ENCODE measurements around the gene ADCY5. TPM values are rescaled to one million over a fixed set of nuclear protein-coding genes. Genes with fewer than 3 reads are reported as not detected.

ADCY5 gene
- total and polyA plus RNA-seq, 10 donors: 1.7 to 20.6 (median 11.7) TPM

GRCh38 chr3:123286308-123287023, 162.4 kb downstream of the ADCY5 start:
- DNase-seq: no peak
- TF ChIP-seq POLR2A (IDR thresholded peaks at IDR 0.05) (no peak), CTCF (IDR thresholded peaks at IDR 0.05 in 8 of 11, conservative IDR thresholded peaks at IDR 0.05 in 3 of 11) (peak in 8 of 11 experiments; percentile 22 to 66 (median 39))
- WGBS, 5 donors: 78 to 84% (median 79%) methylated on average over 15 to 16 of the region's 16 CpGs
- Histone ChIP-seq H3K4me1 (peaks cover 0 to 4% (median 0%) of the 10 kb centered on the region in 6 donors), H3K9me3 (no peaks in the 10 kb centered on the region), H3K36me3 (peaks cover 0 to 51% (median 0%) of the 10 kb centered on the region in 6 donors), H3K4me3 (no peak overlapping the region), H3K27me3 (replicated peaks in 1 of 7) (no peaks in the 10 kb centered on the region), H3K27ac (no peak overlapping the region)
- intact Hi-C loops (cut with DNase I; ENCODE audit: low total_unique reads): no loop called here

- Histone ChIP-seq H3K4me1 (peaks cover 0 to 4% (median 0%) of the 10 kb centered on the region in 6 donors), H3K27ac (no peak overlapping the region), H3K4me3 (no peak overlapping the region), H3K27me3 (replicated peaks in 1 of 7) (no peaks in the 10 kb centered on the region), H3K9me3 (no peaks in the 10 kb centered on the region), H3K36me3 (peaks cover 0 to 52% (median 0%) of the 10 kb centered on the region in 6 donors)
- no peak for DNase-seq
- intact Hi-C loops (cut with DNase I; ENCODE audit: low total_unique reads): no loop called here
- 74 to 85% (median 78%) methylated on average over 3 to 4 of the region's 4 CpGs for WGBS, 5 donors
- no peak for TF ChIP-seq CTCF (IDR thresholded peaks at IDR 0.05 in 8 of 11, conservative IDR thresholded peaks at IDR 0.05 in 3 of 11)
- peak in 1 of 3 donors; percentile 32 for TF ChIP-seq POLR2AphosphoS5 (IDR thresholded peaks at IDR 0.05)
- no peak for TF ChIP-seq POLR2A (IDR thresholded peaks at IDR 0.05)
These were observed 163.0 kb downstream of the ADCY5 start for GRCh38 chr3:123285931-123286307.

- no peak overlapping the region for H3K4me3 ChIP-seq
- no peaks in the 10 kb centered on the region for H3K27me3 ChIP-seq (replicated peaks in 1 of 7)
- WGBS, 5 donors: 78 to 93% (median 83%) methylated on average over 4 of the region's 4 CpGs
- intact Hi-C loops (cut with DNase I; ENCODE audit: low total_unique reads): no loop called here
- peaks cover 0 to 4% (median 0%) of the 10 kb centered on the region in 6 donors for H3K4me1 ChIP-seq
- no peaks in the 10 kb centered on the region for H3K9me3 ChIP-seq
- no peak overlapping the region for H3K27ac ChIP-seq
- peaks cover 0 to 49% (median 0%) of the 10 kb centered on the region in 6 donors for H3K36me3 ChIP-seq
- no peak for TF ChIP-seq POLR2A (IDR thresholded peaks at IDR 0.05)
- TF ChIP-seq CTCF (IDR thresholded peaks at IDR 0.05 in 8 of 11, conservative IDR thresholded peaks at IDR 0.05 in 3 of 11): no peak
- no peak for TF ChIP-seq POLR2AphosphoS5 (IDR thresholded peaks at IDR 0.05)
- DNase-seq: no peak
These were observed 163.4 kb downstream of the ADCY5 start for GRCh38 chr3:123285479-123285878.

GRCh38 chr3:123285066-123285465, 163.8 kb downstream of the ADCY5 start:
- no peak overlapping the region for H3K4me3 ChIP-seq
- no peak overlapping the region for H3K27ac ChIP-seq
- TF ChIP-seq POLR2A (IDR thresholded peaks at IDR 0.05) (no peak), CTCF (IDR thresholded peaks at IDR 0.05 in 8 of 11, conservative IDR thresholded peaks at IDR 0.05 in 3 of 11) (no peak), POLR2AphosphoS5 (IDR thresholded peaks at IDR 0.05) (no peak)
- no peaks in the 10 kb centered on the region for H3K27me3 ChIP-seq (replicated peaks in 1 of 7)
- no peaks in the 10 kb centered on the region for H3K9me3 ChIP-seq
- H3K4me1 ChIP-seq: peaks cover 0 to 4% (median 0%) of the 10 kb centered on the region in 6 donors
- H3K36me3 ChIP-seq: peaks cover 0 to 51% (median 0%) of the 10 kb centered on the region in 6 donors
- intact Hi-C loops (cut with DNase I; ENCODE audit: low total_unique reads): no loop called here
- no peak for DNase-seq
- WGBS, 5 donors: 69 to 82% (median 73%) methylated on average over 8 to 9 of the region's 9 CpGs

Data from spleen (tissue), 11 donors.